K562 (cell line): ENCODE data around the gene DNAAF8. TPM values are rescaled to one million over a fixed set of nuclear protein-coding genes. Genes with fewer than 3 reads are reported as not detected.

Experiments
- ATAC-seq: fragments of 200-7000 bp; cut with Tn5 transposase; 3 replicates; pipeline ENCODE4 v1.9.1; 2020; ENCODE audit warnings: moderate library complexity
- BruUV-seq: library from RNA; stranded (reverse); fragments of 400-500 nt; replicated peaks from 2 replicates; lab custom pipeline; 2021; lab: Mats Ljungman, UMichigan
- CTCF ChIA-PET: fragments of 300-600 bp; formaldehyde crosslinking; extraction: SDS; loops from one replicate; lab custom pipeline; 2021; ENCODE audit warnings: low intra/inter-chr PET ratio; lab: Yijun Ruan, JAX
- POLR2A ChIA-PET: fragments of 300-600, 350-650 bp; sonication (Branson Sonifier 250); formaldehyde crosslinking; extraction: SDS; loops from one replicate; lab custom pipeline; 2021; ENCODE audit warnings: antibody characterized with exemption, inconsistent platforms; lab: Yijun Ruan, JAX
- DNase-seq, 4 experiments: peaks; one replicate each; pipeline versions ENCODE4 v3.0.0 to v3.0.0-alpha.2; 2011 to 2018; ENCODE audit warnings: low spot score in 3 of 4, mixed read lengths in 3 of 4; ENCODE audit errors: extremely low read depth in 1 of 4
- FAIRE-seq: peaks from 2 replicates; lab custom pipeline; 2011; peaks lifted over from hg19 to GRCh38; lab: Jason Lieb, UNC
- H2AFZ ChIP-seq: 2 replicates; pipeline ENCODE4 v1.6.0; 2011; ENCODE audit warnings: low read depth, low read length, control low read depth, inconsistent platforms
- H3K27ac ChIP-seq: fragments of 200-600 bp; 3 replicates; pipeline ENCODE4 v1.8.0; 2011; ENCODE audit warnings: low read depth, mild to moderate bottlenecking, control low read depth, inconsistent platforms, low read length, moderate library complexity, mixed read lengths; ENCODE audit errors: extremely low read depth
- H3K27me3 ChIP-seq, 2 experiments: fragments of 300-600 bp in 1 of 2; 2 replicates in 1 of 2; 3 replicates in 1 of 2; pipeline versions ENCODE4 v1.6.0 to v1.8.0; 2011; ENCODE audit warnings: inconsistent platforms in 2 of 2, low read length in 2 of 2, mild to moderate bottlenecking in 1 of 2, mixed read lengths in 1 of 2, moderate library complexity in 1 of 2; ENCODE audit not compliant: control insufficient read depth in 2 of 2, insufficient read depth in 2 of 2
- H3K36me3 ChIP-seq: fragments of 300-600 bp; 3 replicates; pipeline ENCODE4 v1.8.0; 2011; ENCODE audit warnings: mild to moderate bottlenecking, low read length, inconsistent platforms; ENCODE audit not compliant: control insufficient read depth, insufficient read depth
- H3K4me1 ChIP-seq, 2 experiments: fragments of 200-600 bp in 1 of 2; replicated peaks in 1 of 2; 2 replicates in 1 of 2; 3 replicates in 1 of 2; pipeline versions ENCODE4 v1.5.1 to v1.8.0; 2011; ENCODE audit warnings: inconsistent platforms in 2 of 2, low read length in 2 of 2, mild to moderate bottlenecking in 1 of 2, mixed read lengths in 1 of 2, moderate library complexity in 1 of 2; ENCODE audit not compliant: control insufficient read depth in 2 of 2, insufficient read depth in 2 of 2
- H3K4me2 ChIP-seq: 2 replicates; pipeline ENCODE4 v1.6.1; 2011; ENCODE audit warnings: low read length, control low read depth, inconsistent platforms, mixed read lengths; ENCODE audit not compliant: insufficient read depth
- H3K4me3 ChIP-seq: fragments of 200-600 bp; sonication (generic), shearing (Covaris generic); 2 replicates; pipeline ENCODE4 v1.5.1; 2016; ENCODE audit warnings: control low read depth, inconsistent platforms
- H3K79me2 ChIP-seq: fragments of 200-600 bp; 3 replicates; pipeline ENCODE4 v1.8.0; 2011; ENCODE audit warnings: low read length, inconsistent platforms; ENCODE audit not compliant: control insufficient read depth, insufficient read depth
- H3K9ac ChIP-seq, 2 experiments: 2 replicates each; pipeline versions ENCODE4 v1.6.0 to v1.6.1; 2011; ENCODE audit warnings: low read depth in 2 of 2, low read length in 2 of 2, control low read depth in 1 of 2, inconsistent platforms in 1 of 2, mild to moderate bottlenecking in 1 of 2, mixed read lengths in 1 of 2; ENCODE audit not compliant: insufficient read depth in 1 of 2
- H3K9me1 ChIP-seq: one replicate; pipeline ENCODE4 v1.6.0; 2011; ENCODE audit warnings: inconsistent platforms, mild to moderate bottlenecking, low read length, moderate library complexity; ENCODE audit not compliant: control insufficient read depth, insufficient read depth
- H3K9me3 ChIP-seq: replicated peaks from 2 replicates; pipeline ENCODE4 v1.5.1; 2011; ENCODE audit warnings: low read depth, low read length, inconsistent platforms; ENCODE audit not compliant: control insufficient read depth, insufficient read depth
- H4K20me1 ChIP-seq: replicated peaks from 2 replicates; pipeline ENCODE4 v1.6.1; 2011; ENCODE audit warnings: low read length, inconsistent platforms, mixed read lengths; ENCODE audit not compliant: control insufficient read depth, insufficient read depth
- GATAD2B ChIP-seq: fragments of 450-650 bp; IDR thresholded peaks from 2 replicates; pipeline ENCODE4 v1.6.1; 2017; ENCODE audit warnings: mild to moderate bottlenecking, borderline replicate concordance
- HSF4 ChIP-seq: fragments of 250-450 bp; sonication (Bioruptor Pico); IDR thresholded peaks from 2 replicates; pipeline ENCODE4 v2.1.2; 2022; ENCODE audit warnings: mild to moderate bottlenecking, moderate library complexity, borderline replicate concordance
- NFIC ChIP-seq: fragments of 450-650 bp; IDR thresholded peaks from 2 replicates; pipeline ENCODE4 v1.6.1; 2017; ENCODE audit warnings: mild to moderate bottlenecking, inconsistent platforms
- POLR2G ChIP-seq: fragments of 200-400 bp; formaldehyde crosslinking; IDR thresholded peaks from 2 replicates; pipeline ENCODE4 v1.6.1; 2017; ENCODE audit warnings: low read depth, mild to moderate bottlenecking, antibody characterized with exemption, low read length, moderate library complexity
- ZNF316 ChIP-seq: fragments of 450-650 bp; IDR thresholded peaks from 2 replicates; pipeline ENCODE4 v1.6.1; 2016
- ZSCAN32 ChIP-seq: fragments of 450-650 bp; formaldehyde crosslinking; IDR thresholded peaks from 2 replicates; pipeline ENCODE4 v1.4.0; 2020; ENCODE audit warnings: mild to moderate bottlenecking, moderate library complexity
- WGBS: fragments of 100-300 bp; shearing (Covaris generic); methylation state at CpG from one replicate; pipeline ENCODE4 v1.1.6; 2016; ENCODE audit warnings: low coverage, mixed read lengths; ENCODE audit not compliant: insufficient coverage; ENCODE audit errors: missing lambda C conversion rate; 5-methylcytosine and 5-hydroxymethylcytosine counted together
- in situ Hi-C: fragments of 300-500 bp; cut with MboI; formaldehyde crosslinking; loops from 4 replicates; pipeline ENCODE4 v1.15.0; 2018; ENCODE audit warnings: inconsistent platforms, mixed read lengths
- intact Hi-C: fragments of 100-400 bp; cut with micrococcal nuclease; formaldehyde crosslinking; loops from 2 replicates; pipeline ENCODE4 v1.14.2; 2022
- polyA plus RNA-seq, 8 experiments: library from polyadenylated mRNA; depleted of rRNA in 4 of 8; stranded (reverse) in 5 of 8; unstranded in 3 of 8; fragments of >200 nt; fragmentation: Nextera tagmentation in 2 of 8; fragmentation: Illumina TruSeq in 1 of 8; extraction: Ambion mirVana in 2 of 8; extraction: Trizol in 1 of 8; gene quantifications; 2 replicates each; pipeline versions ENCODE4 v1.2.1 to v1.2.3, GENCODE V29; 2011 to 2014; ENCODE audit warnings: inconsistent platforms in 1 of 8, missing spikeins in 1 of 8
- total RNA-seq, 7 experiments: library from RNA; depleted of rRNA in 6 of 7; stranded (reverse); fragments of >200 nt in 6 of 7; fragmentation: Illumina TruSeq in 2 of 7; extraction: Trizol in 2 of 7; gene quantifications; 2 replicates each; pipeline versions ENCODE4 v1.2.1 to v1.2.3, GENCODE V29; 2011 to 2021; ENCODE audit warnings: low replicate concordance in 1 of 7

Gene DNAAF8
- total and polyA plus RNA-seq, 9 of the 15 experiments (the other 6 are each of a cell fraction or from before 2014, with no cell fraction given): 0.04 to 0.12 (median 0.10) TPM; not detected in 6

DNA sequence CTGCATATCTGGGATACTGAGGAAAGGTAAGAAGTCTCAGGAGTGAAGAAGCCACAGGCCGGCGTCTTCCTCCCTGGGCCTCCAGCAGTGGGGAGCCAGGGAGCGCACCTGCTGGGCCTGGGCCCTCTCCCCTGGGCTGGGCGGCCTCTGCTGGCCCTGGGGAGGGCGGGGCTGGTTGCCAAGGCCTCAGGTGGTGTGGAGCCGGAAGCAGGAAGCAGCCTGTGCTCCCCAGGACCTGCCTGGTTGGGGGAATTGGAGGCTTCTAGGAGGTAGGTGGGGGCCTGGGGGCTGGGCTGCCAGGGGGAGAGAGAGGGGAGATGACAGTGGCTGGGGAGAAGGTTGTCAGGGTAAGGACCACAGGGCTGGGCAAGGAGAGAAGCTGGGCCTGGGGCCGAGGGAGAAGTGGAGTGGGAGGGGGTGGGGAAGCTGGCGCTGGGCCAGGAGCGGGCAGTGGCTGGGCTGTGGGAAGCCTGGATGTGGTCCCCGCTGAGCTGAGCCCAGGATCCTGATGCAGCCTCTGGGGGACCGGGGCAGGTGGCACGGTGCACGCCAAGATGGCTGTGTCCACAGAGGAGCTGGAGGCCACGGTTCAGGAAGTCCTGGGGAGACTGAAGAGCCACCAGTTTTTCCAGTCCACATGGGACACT is 61.0 kb downstream of the DNAAF8 start, which contains the start of gene SMIM22:
Gene SMIM22, plus strand, starts transcription at position 189 of the 647 bp plus-strand sequence. Its CDS starts 366 bp downstream, at position 555.
- Histone ChIP-seq H3K9ac (0 out of 4 replicates have a peak within 1 kb of the TSS, but pooled peaks of 1 of the 2 experiments have one; percentile 28), H3K27me3 (no peaks in the 10 kb centered on the region), H3K9me3 (no peaks in the 10 kb centered on the region), H3K79me2 (no peaks in the 10 kb centered on the region), H3K4me2 (no peak within 1 kb of the TSS), H4K20me1 (no peaks in the 10 kb centered on the region), H3K36me3 (peaks cover 13% of the 10 kb centered on the region; the same call in 1 of the 3 replicates), H3K4me3 (no peak within 1 kb of the TSS), H3K4me1 (peaks cover 0 to 31% of the 10 kb centered on the region in 2 experiments; a peak in 2 of 5 replicates), H3K27ac (no peak within 1 kb of the TSS), H2AFZ (no peak within 1 kb of the TSS), H3K9me1 (no peaks in the 10 kb centered on the region)
- in situ Hi-C loops (no loop called here), intact Hi-C loops (no loop called here)
- 75% methylated on average over 10 of the region's 14 CpGs for WGBS
- TF ChIP-seq ZNF316: no peak
- TF ChIP-seq ZSCAN32 (CRISPR knock-in tag): no peak
- no peak for TF ChIP-seq HSF4 (CRISPR knock-in tag)
- peak; percentile 88 for TF ChIP-seq NFIC
- 0 out of 2 replicates have a peak, but pooled peaks have one; percentile 6 for TF ChIP-seq POLR2G
- no peak for TF ChIP-seq GATAD2B
- no peak for FAIRE-seq
- no TSS peak for BruUV-seq
- ATAC-seq: peak; percentile 19; the same call in 1 of the 3 replicates
- no peak for DNase-seq
- CTCF ChIA-PET: no interaction called here
- POLR2A ChIA-PET: no interaction called here
